IgD-negative memory B cell (primary cell): ENCODE measurements around the gene ABCA7. TPM values are rescaled to one million over a fixed set of nuclear protein-coding genes. Genes with fewer than 3 reads are reported as not detected.
A peak's percentile ranks its signal among the peaks of the same experiment; 100 is the strongest.

Experiments
- H3K27ac Mint-ChIP-seq, 3 donors: one replicate each; pipeline ENCODE4 v1.8.0; 2020 to 2022; ENCODE audit warnings: mild to moderate bottlenecking in 3 of 3, mixed read lengths in 3 of 3, moderate library complexity in 1 of 3
- H3K27me3 Mint-ChIP-seq: one replicate; pipeline ENCODE4 v1.8.0; 2021; ENCODE audit warnings: mixed read lengths
- H3K36me3 Mint-ChIP-seq: one replicate; pipeline ENCODE4 v1.8.0; 2020; ENCODE audit warnings: mild to moderate bottlenecking, mixed read lengths
- H3K4me1 Mint-ChIP-seq, 3 donors: one replicate each; pipeline ENCODE4 v1.8.0; 2020 to 2022; ENCODE audit warnings: mixed read lengths in 3 of 3, mild to moderate bottlenecking in 1 of 3
- H3K4me3 Mint-ChIP-seq, 4 donors: one replicate each; pipeline ENCODE4 v1.8.0; 2020 to 2022; ENCODE audit warnings: mild to moderate bottlenecking in 4 of 4, mixed read lengths in 4 of 4, moderate library complexity in 3 of 4
- H3K9me3 Mint-ChIP-seq, 3 donors: one replicate each; pipeline ENCODE4 v1.8.0; 2020 to 2021; ENCODE audit warnings: mixed read lengths in 3 of 3, mild to moderate bottlenecking in 1 of 3
- polyA plus RNA-seq: library from polyadenylated mRNA; unstranded; fragments of 300-500 nt; fragmentation: Illumina TruSeq; gene quantifications from one replicate; pipeline ENCODE4 v1.2.3, GENCODE V29; 2021

ABCA7 gene
- polyA plus RNA-seq, 1 donor from 2014 or later: 21.4 TPM

- H3K27me3 Mint-ChIP-seq: no peaks in the 10 kb centered on the region
- H3K4me1 Mint-ChIP-seq: peaks cover 9 to 27% (median 10%) of the 10 kb centered on the region in 3 donors
- H3K27ac Mint-ChIP-seq: peak overlapping the region in 1 of 3 donors; percentile 57
- H3K9me3 Mint-ChIP-seq: no peaks in the 10 kb centered on the region
- peaks cover 7% of the 10 kb centered on the region for H3K36me3 Mint-ChIP-seq
- H3K4me3 Mint-ChIP-seq: no peak overlapping the region
These were observed 22.6 kb downstream of the ABCA7 start for GRCh38 chr19:1062387-1063029.

- Mint-ChIP-seq H3K9me3 (no peaks in the 10 kb centered on the region), H3K4me1 (peaks cover 2 to 20% (median 3%) of the 10 kb centered on the region in 3 donors), H3K36me3 (peaks cover 3% of the 10 kb centered on the region), H3K4me3 (peak overlapping the region in 1 of 4 donors; percentile 60), H3K27me3 (no peaks in the 10 kb centered on the region), H3K27ac (peak overlapping the region in 1 of 3 donors; percentile 45)
These were observed 23.4 kb downstream of the ABCA7 start for GRCh38 chr19:1063030-1063908.

DNA sequence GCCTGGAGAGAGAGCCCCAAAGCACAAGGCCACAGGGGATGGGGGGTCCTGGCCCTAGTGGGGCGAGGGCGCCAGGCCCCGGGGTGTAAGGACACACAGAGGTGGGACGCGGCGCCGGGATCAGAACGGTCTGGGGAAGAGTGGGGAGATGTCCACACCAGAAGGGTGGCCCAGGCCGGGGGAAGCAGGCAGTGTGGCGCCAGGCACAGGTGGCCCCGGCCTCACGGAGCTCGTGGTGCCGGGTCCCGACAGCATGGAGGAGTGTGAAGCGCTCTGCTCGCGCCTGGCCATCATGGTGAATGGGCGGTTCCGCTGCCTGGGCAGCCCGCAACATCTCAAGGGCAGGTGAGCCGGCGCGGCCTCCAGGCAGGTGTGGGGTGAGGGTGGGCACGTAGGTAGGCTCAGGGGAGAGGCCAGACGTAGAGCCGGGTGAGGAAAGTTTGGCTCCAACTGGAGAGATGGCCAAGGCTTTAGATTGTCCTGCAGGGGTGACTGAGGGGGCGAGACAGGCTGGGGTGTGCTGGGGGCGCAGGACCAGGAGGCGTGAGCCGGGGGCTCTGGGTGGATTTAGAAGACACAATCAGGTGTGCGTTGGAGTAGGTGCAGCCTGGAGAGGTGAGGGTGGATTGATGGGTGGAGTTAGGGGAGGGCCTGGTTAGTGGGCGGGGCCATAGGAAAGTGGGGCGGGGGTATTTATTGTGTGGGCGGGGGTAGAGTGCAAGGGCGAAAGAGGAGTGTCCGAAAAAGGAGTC is 24.2 kb downstream of the ABCA7 start:
- no peaks in the 10 kb centered on the region for H3K9me3 Mint-ChIP-seq
- no peak overlapping the region for H3K4me3 Mint-ChIP-seq
- peaks cover 6% of the 10 kb centered on the region for H3K36me3 Mint-ChIP-seq
- H3K27ac Mint-ChIP-seq: peak overlapping the region in 2 of 3 donors; percentile 46 to 97
- peaks cover 4 to 20% (median 6%) of the 10 kb centered on the region in 3 donors for H3K4me1 Mint-ChIP-seq
- H3K27me3 Mint-ChIP-seq: no peaks in the 10 kb centered on the region

DNA sequence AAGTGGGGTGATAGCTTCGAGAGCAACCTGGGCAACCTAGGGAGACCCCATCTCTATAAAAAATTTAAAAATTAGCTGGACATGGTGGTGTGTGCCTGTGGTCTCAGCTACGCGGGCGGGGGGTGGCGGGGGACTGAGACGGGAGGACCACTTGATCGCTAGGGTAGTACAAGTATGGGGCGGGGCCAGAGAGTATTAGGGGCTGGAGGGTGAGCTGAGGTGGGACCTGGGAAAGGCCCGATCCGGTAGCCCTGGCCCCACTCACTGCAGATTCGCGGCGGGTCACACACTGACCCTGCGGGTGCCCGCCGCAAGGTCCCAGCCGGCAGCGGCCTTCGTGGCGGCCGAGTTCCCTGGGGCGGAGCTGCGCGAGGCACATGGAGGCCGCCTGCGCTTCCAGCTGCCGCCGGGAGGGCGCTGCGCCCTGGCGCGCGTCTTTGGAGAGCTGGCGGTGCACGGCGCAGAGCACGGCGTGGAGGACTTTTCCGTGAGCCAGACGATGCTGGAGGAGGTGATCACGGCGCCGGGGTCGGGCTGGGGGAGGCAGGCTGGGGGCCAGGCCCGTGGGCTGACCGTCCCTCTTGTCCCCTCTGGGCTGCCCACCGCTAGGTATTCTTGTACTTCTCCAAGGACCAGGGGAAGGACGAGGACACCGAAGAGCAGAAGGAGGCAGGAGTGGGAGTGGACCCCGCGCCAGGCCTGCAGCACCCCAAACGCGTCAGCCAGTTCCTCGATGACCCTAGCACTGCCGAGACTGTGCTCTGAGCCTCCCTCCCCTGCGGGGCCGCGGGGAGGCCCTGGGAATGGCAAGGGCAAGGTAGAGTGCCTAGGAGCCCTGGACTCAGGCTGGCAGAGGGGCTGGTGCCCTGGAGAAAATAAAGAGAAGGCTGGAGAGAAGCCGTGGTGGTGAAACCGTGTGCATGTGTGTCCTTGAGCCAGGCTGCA is 25.0 kb downstream of the ABCA7 start:
- H3K9me3 Mint-ChIP-seq: no peaks in the 10 kb centered on the region
- peaks cover 6 to 24% (median 8%) of the 10 kb centered on the region in 3 donors for H3K4me1 Mint-ChIP-seq
- H3K27me3 Mint-ChIP-seq: no peaks in the 10 kb centered on the region
- H3K4me3 Mint-ChIP-seq: peak overlapping the region; percentile 72 to 85 (median 83)
- H3K36me3 Mint-ChIP-seq: peaks cover 6% of the 10 kb centered on the region
- H3K27ac Mint-ChIP-seq: peak overlapping the region in 2 of 3 donors; percentile 67 to 97

DNA sequence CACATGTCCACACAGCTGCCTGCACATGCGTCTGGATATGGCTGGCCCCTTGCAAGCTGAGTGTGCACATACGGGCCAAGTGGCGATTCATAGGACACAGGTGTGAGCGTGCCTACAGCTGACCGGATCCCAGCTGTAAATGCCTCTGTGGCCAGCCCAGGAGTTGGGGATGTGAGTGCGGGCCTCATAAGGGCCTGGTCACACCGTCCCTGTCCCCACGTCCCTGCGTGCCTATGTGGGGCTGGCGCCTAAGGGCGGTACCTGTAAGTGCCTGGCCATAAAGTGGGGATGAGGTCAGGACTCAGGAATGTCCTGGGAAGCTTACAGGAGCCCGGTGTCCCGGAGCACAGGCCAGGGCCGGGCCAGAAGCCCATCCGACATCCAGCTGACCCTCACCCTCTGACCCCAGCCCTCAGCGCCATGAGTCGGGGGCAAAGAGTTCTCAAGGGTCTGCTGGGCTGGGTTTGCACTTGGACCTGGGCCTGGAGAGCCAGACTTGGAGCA is 25.8 kb downstream of the ABCA7 start:
- H3K4me1 Mint-ChIP-seq: peaks cover 6 to 24% (median 8%) of the 10 kb centered on the region in 3 donors
- H3K36me3 Mint-ChIP-seq: peaks cover 6% of the 10 kb centered on the region
- H3K27ac Mint-ChIP-seq: peak overlapping the region; percentile 67 to 97 (median 82)
- H3K9me3 Mint-ChIP-seq: no peaks in the 10 kb centered on the region
- H3K27me3 Mint-ChIP-seq: no peaks in the 10 kb centered on the region
- peak overlapping the region; percentile 25 to 85 (median 77) for H3K4me3 Mint-ChIP-seq

DNA sequence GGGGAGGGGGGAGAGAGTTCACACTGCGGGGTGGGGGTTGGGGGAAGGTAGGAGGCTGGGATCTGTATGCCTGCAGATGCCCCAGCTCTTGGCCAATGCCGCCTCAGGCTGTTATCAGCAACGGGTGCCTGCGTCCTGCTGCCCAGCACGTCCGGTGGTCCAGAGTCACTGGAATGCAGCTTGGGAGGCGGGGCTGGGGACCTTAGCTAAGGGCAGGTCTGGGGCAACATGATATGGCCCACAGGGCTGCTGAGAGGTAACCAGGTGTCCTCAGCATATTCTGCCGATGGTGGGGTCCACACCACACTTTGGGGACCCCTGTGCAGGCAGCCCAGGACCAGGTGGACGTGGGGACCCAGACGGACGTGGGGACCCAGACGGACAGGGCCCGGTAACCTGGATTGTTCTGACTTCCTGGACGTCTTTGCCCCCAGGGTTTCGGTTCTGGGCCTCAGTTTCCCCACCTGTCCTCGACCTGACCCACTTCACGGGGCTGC is 26.4 kb downstream of the ABCA7 start:
- Mint-ChIP-seq H3K9me3 (no peaks in the 10 kb centered on the region), H3K36me3 (peaks cover 6% of the 10 kb centered on the region), H3K27ac (peak overlapping the region; percentile 82 to 97 (median 88)), H3K27me3 (no peaks in the 10 kb centered on the region), H3K4me1 (peaks cover 6 to 24% (median 8%) of the 10 kb centered on the region in 3 donors), H3K4me3 (peak overlapping the region in 3 of 4 donors; percentile 82 to 89 (median 85))

- Mint-ChIP-seq H3K4me1 (peaks cover 8 to 27% (median 9%) of the 10 kb centered on the region in 3 donors), H3K27me3 (no peaks in the 10 kb centered on the region), H3K4me3 (peak within 1 kb of the TSS; percentile 85 to 98 (median 94)), H3K36me3 (peaks cover 7% of the 10 kb centered on the region), H3K27ac (peak within 1 kb of the TSS; percentile 91 to 97 (median 92)), H3K9me3 (no peaks in the 10 kb centered on the region)
These were observed 26.9 kb downstream of the ABCA7 start, which contains the start of gene ARHGAP45 for GRCh38 chr19:1066748-1067340. TSS of gene ARHGAP45 (plus strand) at chr19:1067167. CDS start at chr19:1067406, 239 bp downstream.

- no peaks in the 10 kb centered on the region for H3K27me3 Mint-ChIP-seq
- peak overlapping the region; percentile 91 to 97 (median 92) for H3K27ac Mint-ChIP-seq
- H3K4me3 Mint-ChIP-seq: peak overlapping the region; percentile 85 to 98 (median 94)
- H3K4me1 Mint-ChIP-seq: peaks cover 8 to 29% (median 11%) of the 10 kb centered on the region in 3 donors
- H3K9me3 Mint-ChIP-seq: no peaks in the 10 kb centered on the region
- H3K36me3 Mint-ChIP-seq: peaks cover 7% of the 10 kb centered on the region
These were observed 27.5 kb downstream of the ABCA7 start for GRCh38 chr19:1067341-1067957.

- Mint-ChIP-seq H3K9me3 (no peaks in the 10 kb centered on the region), H3K27me3 (no peaks in the 10 kb centered on the region), H3K4me3 (peak overlapping the region; percentile 85 to 98 (median 94)), H3K4me1 (peaks cover 8 to 30% (median 17%) of the 10 kb centered on the region in 3 donors), H3K36me3 (peaks cover 7% of the 10 kb centered on the region), H3K27ac (peak overlapping the region; percentile 91 to 97 (median 92))
These were observed 28.4 kb downstream of the ABCA7 start for GRCh38 chr19:1068009-1069001.

DNA sequence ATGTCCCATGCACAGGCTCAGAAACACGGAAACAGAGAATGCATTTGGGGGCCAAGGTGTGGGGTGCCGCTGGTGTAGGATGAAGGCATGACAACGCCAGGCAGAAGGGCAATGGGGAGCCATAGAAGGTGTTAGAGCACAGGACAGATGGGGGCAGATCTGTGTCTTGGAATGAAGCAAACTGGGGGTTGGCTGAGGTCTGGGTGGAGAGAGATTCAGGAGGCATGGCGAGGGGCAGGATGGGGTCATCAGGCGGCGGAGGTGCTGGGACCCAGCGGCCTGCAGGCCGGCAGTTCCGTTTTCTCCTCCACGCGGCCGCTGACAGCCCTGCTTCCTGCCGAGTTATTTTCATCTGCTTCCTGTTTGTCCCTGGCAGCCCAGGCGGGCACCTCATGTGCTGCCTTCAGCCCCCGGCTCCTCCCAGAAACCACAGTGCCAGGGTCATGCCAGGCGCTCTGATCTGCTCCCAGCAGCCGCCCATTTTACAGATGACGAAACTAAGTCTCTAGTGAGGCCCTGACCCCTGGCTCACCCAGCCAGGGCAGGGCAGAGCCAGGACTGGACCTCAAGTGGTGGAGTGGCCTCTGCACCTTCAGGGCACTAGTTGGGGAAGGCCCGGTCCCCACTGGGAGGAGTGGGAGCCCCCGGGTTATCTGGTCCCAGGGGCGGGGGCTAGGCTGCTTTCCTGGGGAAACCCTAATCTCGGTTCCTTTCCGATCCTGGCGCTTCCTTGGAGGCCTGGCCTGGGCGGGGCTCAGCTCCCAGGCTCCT is 29.3 kb downstream of the ABCA7 start:
- Mint-ChIP-seq H3K36me3 (peaks cover 7% of the 10 kb centered on the region), H3K4me1 (peaks cover 8 to 23% (median 19%) of the 10 kb centered on the region in 3 donors), H3K27me3 (no peaks in the 10 kb centered on the region)

DNA sequence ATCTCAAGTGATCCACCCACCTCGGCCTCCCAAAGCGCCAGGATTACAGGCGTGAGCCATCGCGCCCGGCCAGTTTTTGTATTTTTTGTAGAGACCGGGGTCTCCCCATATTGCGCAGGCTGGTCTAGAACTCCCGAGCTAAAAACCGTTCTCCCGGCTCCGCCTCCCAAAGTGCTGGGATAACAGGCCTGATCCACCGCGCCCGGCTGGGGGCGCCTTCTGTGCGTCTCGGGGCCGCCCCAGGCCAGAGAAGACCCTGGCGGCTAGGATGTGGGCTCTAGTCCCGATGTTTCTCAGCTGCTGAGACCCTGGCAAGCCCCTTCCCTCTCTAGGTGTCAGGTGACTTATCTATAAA is 30.6 kb downstream of the ABCA7 start:
- peaks cover 10 to 20% (median 16%) of the 10 kb centered on the region in 3 donors for H3K4me1 Mint-ChIP-seq
- H3K4me3 Mint-ChIP-seq: peak overlapping the region in 1 of 4 donors; percentile 33
- H3K36me3 Mint-ChIP-seq: peaks cover 7% of the 10 kb centered on the region
- no peaks in the 10 kb centered on the region for H3K9me3 Mint-ChIP-seq
- H3K27me3 Mint-ChIP-seq: no peaks in the 10 kb centered on the region
- H3K27ac Mint-ChIP-seq: peak overlapping the region in 2 of 3 donors; percentile 73 to 97

More for the DNA sequence above, 29.3 kb downstream of the ABCA7 start:
- peak overlapping the region; percentile 90 to 97 (median 92) for H3K27ac Mint-ChIP-seq
- peak overlapping the region; percentile 85 to 98 (median 94) for H3K4me3 Mint-ChIP-seq
- no peaks in the 10 kb centered on the region for H3K9me3 Mint-ChIP-seq
